Upper lobe of right lung (tissue), 1 donor: ENCODE measurements around the gene CCDC190. TPM values are rescaled to one million over a fixed set of nuclear protein-coding genes. Genes with fewer than 3 reads are reported as not detected.

ENCODE experiments used
- ATAC-seq: fragments of 200-7000 bp; cut with Tn5 transposase; one replicate; pipeline ENCODE4 v1.9.1; 2020; ENCODE audit warnings: mild to moderate bottlenecking, moderate library complexity
- DNase-seq: peaks from one replicate; pipeline ENCODE4 v3.0.0-alpha.2; 2020
- H3K27ac ChIP-seq: fragments of 200-600 bp; one replicate; pipeline ENCODE4 v1.8.0; 2022
- H3K27me3 ChIP-seq: fragments of 200-600 bp; one replicate; pipeline ENCODE4 v1.8.0; 2022; ENCODE audit warnings: mild to moderate bottlenecking
- H3K36me3 ChIP-seq: fragments of 200-600 bp; one replicate; pipeline ENCODE4 v1.8.0; 2022
- H3K4me1 ChIP-seq: fragments of 200-600 bp; one replicate; pipeline ENCODE4 v1.8.0; 2022
- H3K4me3 ChIP-seq: fragments of 200-600 bp; one replicate; pipeline ENCODE4 v1.8.0; 2022; ENCODE audit warnings: mild to moderate bottlenecking
- H3K9me3 ChIP-seq: fragments of 200-600 bp; one replicate; pipeline ENCODE4 v1.8.0; 2022
- intact Hi-C: fragments of 100-400 bp; cut with DNase I; formaldehyde crosslinking; loops from one replicate; pipeline ENCODE4 v1.11.0; 2022
- total RNA-seq: library from RNA; stranded (reverse); fragmentation: NEBNext Ultra II Directional; extraction: Animal tissue kit (Norgen Biotek cat#: 25700); gene quantifications from one replicate; pipeline ENCODE4 v1.2.1, GENCODE V29; 2021
- TF ChIP-seq, protein P1 (sequence below): fragments of 200-600 bp; IDR thresholded peaks from one replicate; pipeline ENCODE4 v1.8.0; 2022; ENCODE audit warnings: antibody characterized with exemption
- donor health status: DM: no; HTN: yes; CAD: no; lungs with severe emphysema.

CCDC190 gene
- total RNA-seq, 1 donor from 2014 or later = not detected

DNA sequence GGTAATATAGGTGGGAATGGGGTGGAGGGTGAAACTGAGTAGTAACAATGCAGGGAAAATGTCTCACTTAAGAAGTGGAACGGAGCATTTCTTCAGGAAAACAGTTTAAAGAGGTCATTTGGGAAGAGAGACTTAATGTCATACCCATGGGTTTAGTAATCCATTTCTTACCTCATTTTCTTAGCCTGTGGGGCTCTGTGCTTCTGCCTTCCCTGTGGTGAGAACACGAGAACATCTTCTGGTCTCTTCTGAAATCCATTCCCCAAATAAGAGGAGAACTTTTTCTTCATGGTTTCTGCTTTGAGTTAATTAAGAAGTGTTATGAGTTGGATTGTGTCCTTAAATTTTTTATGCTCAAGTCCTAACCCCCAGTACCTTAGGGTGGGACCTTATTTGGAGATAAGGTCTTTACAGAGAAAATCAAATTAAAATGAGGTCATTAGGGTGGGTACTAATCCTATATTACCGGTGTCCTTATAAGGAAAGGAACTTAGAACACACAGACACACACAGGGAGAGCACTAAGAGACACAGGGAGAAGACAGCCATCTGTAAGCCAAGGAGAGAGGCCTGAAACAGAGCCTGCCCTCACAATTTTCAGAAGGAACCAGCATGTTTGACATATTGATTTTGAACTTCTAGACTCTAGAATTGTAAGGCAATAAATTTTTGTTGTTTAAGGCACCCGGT, 5.4 kb downstream of the CCDC190 start:
- H3K27ac ChIP-seq = no peak overlapping the region
- DNase-seq (no peak), ATAC-seq (no peak)
- intact Hi-C loops = loop anchor here (10.0 kb wide), 1 partner anchor 459 kb away; no protein-coding TSS in a partner anchor
- H3K4me1 ChIP-seq = no peaks in the 10 kb centered on the region
- no peaks in the 10 kb centered on the region for H3K9me3 ChIP-seq
- H3K4me3 ChIP-seq = no peak overlapping the region
- H3K27me3 ChIP-seq = no peaks in the 10 kb centered on the region
- no peaks in the 10 kb centered on the region for H3K36me3 ChIP-seq
- TF ChIP-seq, protein P1, sequence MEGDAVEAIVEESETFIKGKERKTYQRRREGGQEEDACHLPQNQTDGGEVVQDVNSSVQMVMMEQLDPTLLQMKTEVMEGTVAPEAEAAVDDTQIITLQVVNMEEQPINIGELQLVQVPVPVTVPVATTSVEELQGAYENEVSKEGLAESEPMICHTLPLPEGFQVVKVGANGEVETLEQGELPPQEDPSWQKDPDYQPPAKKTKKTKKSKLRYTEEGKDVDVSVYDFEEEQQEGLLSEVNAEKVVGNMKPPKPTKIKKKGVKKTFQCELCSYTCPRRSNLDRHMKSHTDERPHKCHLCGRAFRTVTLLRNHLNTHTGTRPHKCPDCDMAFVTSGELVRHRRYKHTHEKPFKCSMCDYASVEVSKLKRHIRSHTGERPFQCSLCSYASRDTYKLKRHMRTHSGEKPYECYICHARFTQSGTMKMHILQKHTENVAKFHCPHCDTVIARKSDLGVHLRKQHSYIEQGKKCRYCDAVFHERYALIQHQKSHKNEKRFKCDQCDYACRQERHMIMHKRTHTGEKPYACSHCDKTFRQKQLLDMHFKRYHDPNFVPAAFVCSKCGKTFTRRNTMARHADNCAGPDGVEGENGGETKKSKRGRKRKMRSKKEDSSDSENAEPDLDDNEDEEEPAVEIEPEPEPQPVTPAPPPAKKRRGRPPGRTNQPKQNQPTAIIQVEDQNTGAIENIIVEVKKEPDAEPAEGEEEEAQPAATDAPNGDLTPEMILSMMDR = no peak

DNA sequence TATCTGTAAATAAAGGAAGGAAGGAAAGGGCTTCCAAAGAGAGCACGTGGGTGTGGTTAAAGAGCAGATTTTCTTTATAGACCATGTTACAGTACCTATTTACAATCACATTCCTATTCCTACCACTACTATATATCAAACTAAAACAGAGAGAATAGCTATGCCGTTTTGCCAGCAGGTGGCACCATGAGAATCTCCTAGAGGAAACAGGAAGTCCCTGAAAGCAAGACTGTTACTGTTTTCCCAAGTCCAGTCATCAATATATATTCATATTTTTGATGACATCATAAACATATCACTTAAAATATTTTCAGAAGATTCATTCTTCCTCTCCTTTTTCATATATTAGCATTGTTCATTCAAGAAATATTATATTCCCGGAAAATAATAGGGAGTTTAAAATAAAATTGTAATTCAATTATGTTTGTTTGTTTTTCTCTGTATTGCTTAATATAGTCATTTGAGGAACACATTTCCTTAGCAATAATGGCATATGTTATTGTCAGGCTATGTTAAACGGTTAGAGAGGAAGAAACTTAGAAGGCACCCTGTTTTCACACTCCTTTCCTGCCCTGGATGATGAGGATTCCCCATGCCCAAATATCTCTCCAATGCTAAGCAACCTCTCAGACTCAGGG, 6.6 kb downstream of the CCDC190 start:
- H3K4me1 ChIP-seq = no peaks in the 10 kb centered on the region
- DNase-seq (no peak), ATAC-seq (peak; percentile 84)
- H3K27ac ChIP-seq = no peak overlapping the region
- no peaks in the 10 kb centered on the region for H3K36me3 ChIP-seq
- H3K9me3 ChIP-seq = no peaks in the 10 kb centered on the region
- no peak overlapping the region for H3K4me3 ChIP-seq
- no peaks in the 10 kb centered on the region for H3K27me3 ChIP-seq
- intact Hi-C loops = loop anchor here (10.0 kb wide), 1 partner anchor 460 kb away; no protein-coding TSS in a partner anchor
- TF ChIP-seq, protein P1 = peak; percentile 82

DNA sequence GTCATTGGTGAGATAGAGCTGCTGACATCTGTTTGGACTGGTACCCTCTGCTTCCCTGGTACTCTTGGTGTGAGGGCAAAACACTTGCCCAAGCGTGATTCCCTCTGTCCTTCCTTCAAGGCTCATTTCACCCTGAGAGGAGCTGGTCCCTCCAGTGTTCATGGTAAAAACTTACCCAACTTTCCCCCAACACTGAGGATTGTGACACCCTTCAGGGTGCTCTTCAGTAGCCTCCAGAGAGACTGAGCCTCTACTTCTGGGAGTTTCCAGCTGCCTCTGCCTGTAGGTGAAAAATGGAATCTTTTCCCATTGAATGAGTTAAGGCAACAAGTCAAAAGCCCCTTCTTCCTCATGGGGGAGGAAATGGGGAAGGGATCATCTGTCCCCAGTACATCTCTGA, 9.6 kb downstream of the CCDC190 start:
- TF ChIP-seq, protein P1 = no peak
- Histone ChIP-seq H3K36me3 (no peaks in the 10 kb centered on the region), H3K4me1 (no peaks in the 10 kb centered on the region), H3K4me3 (no peak overlapping the region), H3K27me3 (no peaks in the 10 kb centered on the region), H3K9me3 (no peaks in the 10 kb centered on the region), H3K27ac (no peak overlapping the region)
- intact Hi-C loops = loop anchor here (10.0 kb wide), 1 partner anchor 463 kb away; no protein-coding TSS in a partner anchor
- ATAC-seq (no peak), DNase-seq (no peak)

DNA sequence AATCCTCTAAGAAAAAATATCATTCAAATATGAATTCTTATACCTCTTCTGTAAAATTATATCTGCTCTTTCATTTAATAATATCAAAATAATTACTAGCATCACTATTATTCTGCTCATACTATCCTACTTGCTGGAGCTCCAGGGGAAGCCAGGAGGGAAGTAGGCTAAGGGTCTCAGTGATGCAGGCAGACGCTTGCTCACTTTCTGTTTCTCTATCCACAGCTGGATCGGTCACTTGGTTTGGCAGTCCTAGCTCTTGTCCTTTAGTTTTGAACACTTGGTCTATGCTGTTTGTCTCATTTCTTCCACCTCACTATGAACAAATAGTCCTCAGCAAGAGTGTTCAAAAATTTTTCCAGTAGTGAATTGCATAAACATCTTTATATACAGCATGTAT, 11.3 kb downstream of the CCDC190 start:
- Histone ChIP-seq H3K9me3 (no peaks in the 10 kb centered on the region), H3K27ac (no peak overlapping the region), H3K27me3 (no peaks in the 10 kb centered on the region), H3K4me1 (no peaks in the 10 kb centered on the region), H3K36me3 (no peaks in the 10 kb centered on the region), H3K4me3 (no peak overlapping the region)
- ATAC-seq = no peak
- no peak for DNase-seq
- intact Hi-C loops = loop anchor here (10.0 kb wide), 1 partner anchor 465 kb away; no protein-coding TSS in a partner anchor
- TF ChIP-seq, protein P1 = no peak

DNA sequence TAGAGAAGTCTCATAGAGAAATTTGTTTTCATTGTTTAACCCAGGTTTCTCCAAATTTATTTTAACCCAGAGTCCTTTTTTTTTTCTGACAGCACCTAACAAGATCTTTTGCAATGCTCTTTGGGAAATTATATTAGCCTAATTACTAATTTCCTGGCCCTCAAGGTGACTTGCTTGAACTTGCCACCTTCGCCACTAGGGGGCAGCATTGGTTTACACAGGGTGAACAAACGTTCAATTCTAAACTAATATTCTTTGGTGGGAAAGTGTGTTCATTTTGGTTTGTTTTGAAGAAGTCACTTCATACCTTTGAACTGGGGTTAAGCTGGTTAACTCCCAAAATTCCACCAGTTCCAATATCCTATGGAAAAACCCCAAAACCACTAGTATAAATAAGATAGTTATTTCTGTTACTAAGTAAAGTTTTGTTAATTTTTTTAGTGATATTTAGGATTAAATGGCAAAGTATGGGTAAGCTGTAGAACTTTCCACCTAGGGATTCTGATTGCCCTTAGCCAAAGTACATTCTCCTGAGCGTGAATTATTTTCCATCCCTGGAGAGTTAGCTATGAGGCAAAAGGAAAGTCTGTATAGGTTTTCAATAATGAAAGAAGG, 13.0 kb downstream of the CCDC190 start:
- Histone ChIP-seq H3K27ac (no peak overlapping the region), H3K4me3 (no peak overlapping the region), H3K36me3 (no peaks in the 10 kb centered on the region), H3K4me1 (no peaks in the 10 kb centered on the region), H3K27me3 (no peaks in the 10 kb centered on the region), H3K9me3 (no peaks in the 10 kb centered on the region)
- intact Hi-C loops = no loop called here
- DNase-seq (peak; percentile 82), ATAC-seq (peak; percentile 77)
- TF ChIP-seq, protein P1 = peak; percentile 92
